ENCODE results near the gene ITSN2.
"Not testable (repeated sequence)": the region's sequence is repeated elsewhere in the genome, so short reads cannot be mapped to it uniquely, and the experiment has no call there.

Gene ITSN2

DNA sequence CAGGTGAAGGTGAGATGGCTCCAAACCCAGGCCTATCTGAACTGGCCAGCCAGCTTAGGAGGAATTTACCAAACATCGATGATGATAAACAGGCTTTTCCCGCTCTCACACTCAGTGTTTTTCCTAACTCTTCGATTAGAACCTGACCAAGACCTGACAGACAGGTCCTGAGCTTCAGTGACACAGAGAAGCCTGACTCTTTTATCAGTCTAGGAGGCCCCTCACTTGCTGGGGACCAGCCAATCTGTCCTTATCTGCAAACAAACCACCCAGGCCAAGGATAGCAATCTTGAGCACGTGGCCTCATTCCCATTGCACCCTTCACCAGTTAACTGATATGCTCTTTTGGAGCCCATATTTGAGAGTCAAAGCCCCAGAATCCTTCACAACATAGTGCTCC, 1.9 kb upstream of the ITSN2 start:
- DNase-seq, result no peak

DNA sequence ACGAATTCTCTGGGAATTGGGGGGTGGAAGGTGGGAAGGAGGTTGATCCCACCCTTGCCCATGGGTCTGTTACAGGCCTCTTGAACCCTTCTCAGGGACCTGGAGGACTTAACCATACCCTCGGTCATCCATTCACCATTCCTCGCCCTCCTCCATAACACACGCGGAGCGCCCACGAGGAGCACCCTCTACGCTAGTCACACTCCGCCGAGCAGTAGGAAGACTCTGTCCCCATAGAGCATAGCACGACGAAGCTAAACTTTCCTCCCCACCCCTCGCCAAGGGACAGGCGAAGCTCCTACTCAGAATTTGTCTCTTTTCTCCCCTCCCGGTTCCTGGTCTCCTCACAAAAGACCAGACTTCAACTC, 611 bp upstream of the ITSN2 start:
- no peak for DNase-seq

- DNase-seq, result no peak
Measured at GRCh38 chr2:24359129-24360049, 947 bp downstream of the ITSN2 start.

GRCh38 chr2:24357767-24358166, 2.6 kb downstream of the ITSN2 start:
- DNase-seq, result not testable (repeated sequence)

DNA sequence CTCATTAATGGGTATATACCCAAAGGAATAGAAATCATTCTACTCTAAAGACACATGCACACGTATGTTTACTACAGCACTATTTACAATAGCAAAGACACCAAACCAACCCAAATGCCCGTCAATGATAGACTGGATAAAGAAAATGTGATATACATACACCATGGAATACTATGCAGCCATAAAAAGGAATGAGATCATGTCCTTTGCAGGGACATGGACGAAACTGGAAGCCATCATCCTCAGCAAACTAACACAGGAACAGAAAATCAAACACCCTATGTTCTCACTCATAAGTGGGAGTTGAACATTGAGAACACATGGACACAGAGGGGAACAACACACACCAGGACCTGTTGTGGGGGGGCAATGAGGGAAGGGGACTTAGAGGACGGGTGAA, 3.2 kb downstream of the ITSN2 start:
- DNase-seq, result not testable (repeated sequence)

DNA sequence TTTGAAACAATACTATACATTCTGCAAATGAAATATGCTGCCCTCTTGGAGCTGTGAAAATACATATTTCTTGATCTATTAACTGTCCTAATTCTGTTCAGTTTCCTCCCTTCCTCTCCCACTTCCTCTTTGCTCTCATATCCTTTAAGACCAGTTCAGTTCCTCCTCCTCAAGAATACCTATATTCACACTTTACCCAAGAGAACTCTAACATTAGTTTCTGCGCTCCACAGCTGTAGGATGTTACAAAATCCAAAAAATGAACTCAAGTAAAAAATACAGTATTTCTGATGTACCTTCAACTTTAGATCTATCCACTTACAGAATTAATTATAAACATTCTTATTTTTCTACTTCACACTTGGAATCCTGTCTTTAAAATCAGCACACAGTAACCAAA, 5.4 kb downstream of the ITSN2 start:
- peak; percentile 71 to 72 for DNase-seq

DNA sequence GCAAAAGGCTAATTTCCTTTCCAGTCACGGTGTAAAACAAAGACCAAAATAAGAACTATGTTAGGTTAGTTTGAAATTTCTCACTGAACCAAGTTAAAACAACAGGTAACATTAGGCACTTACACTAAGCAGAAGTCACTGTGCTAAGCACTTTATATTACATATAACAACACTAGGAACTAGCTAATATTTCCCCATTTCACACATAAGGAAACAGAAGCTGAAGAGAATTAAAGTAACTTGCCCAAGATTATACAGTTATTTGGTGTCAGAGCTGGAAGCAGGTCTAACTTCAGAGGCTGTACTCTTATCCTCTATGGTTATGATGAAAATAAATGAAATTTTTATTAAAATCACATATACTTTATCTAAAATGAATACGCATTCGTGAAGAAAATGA, 5.9 kb downstream of the ITSN2 start:
- DNase-seq, result no peak

DNA sequence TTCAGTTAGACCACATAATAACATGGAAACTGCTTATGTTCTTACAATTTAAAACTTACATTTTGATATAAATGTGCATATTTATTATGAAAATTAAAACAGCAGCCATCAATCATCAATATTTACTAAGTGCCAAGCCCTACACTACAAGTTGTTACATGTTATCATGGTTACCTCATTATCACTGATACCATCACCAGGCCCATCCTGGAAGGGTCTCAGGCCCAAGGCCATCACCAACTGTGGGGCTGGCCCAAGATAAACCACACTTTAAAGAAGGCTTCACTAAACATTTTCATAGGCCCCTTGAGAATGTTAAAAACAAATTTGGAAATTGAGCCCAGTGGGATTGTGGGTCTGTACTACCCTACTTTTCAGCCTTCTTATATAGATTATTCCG, 6.4 kb downstream of the ITSN2 start:
- no peak for DNase-seq

GRCh38 chr2:24353364-24353763, 7.0 kb downstream of the ITSN2 start:
- no peak for DNase-seq

GRCh38 chr2:24352664-24353063, 7.7 kb downstream of the ITSN2 start:
- DNase-seq, result no peak

- DNase-seq, result peak; percentile 11 to 20
Measured at GRCh38 chr2:24351981-24352380, 8.4 kb downstream of the ITSN2 start.

DNA sequence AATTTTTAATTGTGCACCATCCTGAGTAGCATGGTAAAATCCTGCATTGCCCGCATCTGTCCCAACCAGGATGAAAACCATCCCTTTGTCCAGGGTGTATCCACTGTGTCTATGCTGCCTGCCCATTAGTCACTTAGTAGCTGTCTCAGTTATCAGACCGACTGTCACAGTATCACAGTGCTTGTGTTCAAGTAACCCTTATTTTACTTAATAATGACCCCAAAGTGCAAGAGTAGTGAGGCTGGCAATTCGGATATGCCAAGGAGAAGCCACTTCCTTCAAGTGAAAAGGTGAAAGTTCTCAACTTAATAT, 8.8 kb downstream of the ITSN2 start:
- DNase-seq, result no peak

GRCh38 chr2:24350826-24351626, 9.3 kb downstream of the ITSN2 start:
- DNase-seq, result no peak

DNA sequence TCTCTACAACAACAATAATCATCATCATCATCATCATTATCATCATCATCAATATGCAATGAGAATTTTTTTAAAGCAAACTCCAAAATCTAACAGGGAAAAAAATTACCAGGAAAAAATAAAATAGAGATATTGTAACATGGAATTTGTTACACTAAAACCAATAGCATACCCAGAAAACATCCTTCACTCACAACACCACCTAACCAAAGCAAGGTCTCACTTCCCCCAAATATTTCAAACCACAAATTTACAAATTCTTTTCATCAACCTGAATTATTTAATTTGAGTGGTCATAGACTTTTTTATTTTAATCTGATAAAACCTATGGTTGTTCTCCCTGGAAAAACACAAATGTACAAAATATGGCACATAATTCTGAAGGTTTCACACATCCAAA, 11.2 kb downstream of the ITSN2 start:
- no peak for DNase-seq

- DNase-seq, result no peak
Measured at GRCh38 chr2:24345937-24346336, 14.4 kb downstream of the ITSN2 start.

GRCh38 chr2:24343225-24343882, 17.0 kb downstream of the ITSN2 start:
- peak in 1 of 2 experiments; percentile 23 for DNase-seq

GRCh38 chr2:24342110-24342910, 18.0 kb downstream of the ITSN2 start:
- no peak for DNase-seq

GRCh38 chr2:24339856-24340262, 20.5 kb downstream of the ITSN2 start:
- DNase-seq, result no peak

DNA sequence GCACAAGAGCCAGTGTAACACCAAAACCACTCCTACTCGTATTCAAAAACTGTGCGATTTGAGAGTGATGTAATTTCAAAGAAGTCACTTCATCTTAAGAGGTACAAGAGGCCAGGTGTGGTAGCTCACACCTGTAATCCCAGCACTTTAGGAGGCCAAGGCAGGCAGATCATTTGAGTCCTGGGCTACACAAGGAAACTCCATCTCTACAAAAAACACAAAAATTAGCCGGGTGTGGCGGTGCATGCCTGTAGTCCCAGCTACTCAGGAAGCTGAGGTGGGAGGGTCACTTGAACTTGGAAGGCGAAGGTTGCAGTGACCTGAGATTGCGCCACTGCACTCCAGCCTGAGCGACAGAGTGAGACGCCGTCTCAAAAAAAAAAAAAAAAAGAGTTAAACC, 21.2 kb downstream of the ITSN2 start:
- DNase-seq, result not testable (repeated sequence)

DNA sequence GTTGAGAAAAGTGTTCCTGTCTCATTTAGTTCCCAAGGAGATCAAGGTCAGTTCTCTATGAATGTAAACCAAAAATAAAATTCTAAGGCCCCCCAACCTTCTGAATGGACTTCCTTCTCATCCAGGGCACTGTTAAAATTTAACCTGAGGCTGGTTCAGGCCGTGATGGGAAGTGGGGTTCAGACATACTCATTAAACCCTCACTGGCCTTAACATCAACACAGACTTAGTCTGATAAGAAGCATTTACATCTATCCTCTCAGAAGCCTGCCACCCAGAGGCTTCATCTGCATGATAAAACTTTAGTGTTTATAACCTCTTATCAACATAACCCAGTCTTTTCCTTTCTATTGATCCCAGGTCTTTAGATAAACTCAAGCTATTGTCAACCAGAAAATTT, 22.4 kb downstream of the ITSN2 start:
- peak; percentile 21 to 26 for DNase-seq

DNA sequence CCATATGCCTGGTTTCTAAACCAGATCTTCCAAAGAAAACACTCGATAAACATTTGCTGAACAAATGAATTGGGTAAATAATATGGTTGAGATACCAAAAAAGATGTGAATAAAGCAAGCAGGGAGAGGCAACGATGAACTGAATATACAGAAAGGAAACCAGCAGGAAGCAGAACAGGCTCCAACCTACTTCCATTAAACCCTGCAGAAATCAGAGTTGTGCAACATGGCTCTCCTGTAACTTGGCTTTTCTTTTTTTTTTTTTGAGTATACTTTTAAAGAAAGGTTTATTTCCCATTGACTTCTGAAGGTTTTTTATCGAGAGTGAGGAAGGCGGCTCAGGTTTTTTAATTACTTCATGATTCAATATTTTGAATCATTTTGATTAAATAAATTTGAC, 23.5 kb downstream of the ITSN2 start:
- DNase-seq, result peak; percentile 25 to 42

DNA sequence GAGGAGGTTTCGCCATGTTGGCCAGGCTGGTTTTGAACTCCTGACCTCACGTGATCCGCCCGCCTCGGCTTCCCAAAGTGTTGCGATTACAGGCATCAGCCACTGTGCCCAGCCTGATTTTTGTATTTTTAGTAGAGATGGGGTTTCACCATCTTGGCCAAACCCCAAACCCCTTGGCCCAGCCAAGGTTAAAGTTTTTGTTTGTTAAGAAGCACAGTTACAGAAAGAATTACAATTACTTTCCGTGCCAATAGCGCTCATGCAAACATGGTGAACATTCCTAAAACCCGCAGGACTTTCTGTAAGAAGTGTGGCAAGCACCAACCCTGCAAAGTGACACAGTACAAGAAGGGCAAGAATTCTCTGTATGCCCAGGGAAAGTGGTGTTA, 26.1 kb downstream of the ITSN2 start:
- DNase-seq, result no peak

Measured in Kasumi-1 (cell line).